GM10266 (cell line): ENCODE measurements around the gene GALNT10.

ENCODE experiments used
- DNase-seq: peaks from one replicate; pipeline ENCODE4 v3.0.0; 2012; ENCODE audit errors: extremely low spot score
- CTCF ChIP-seq: IDR thresholded peaks from 2 replicates; pipeline ENCODE4 v1.5.1; 2012; ENCODE audit warnings: mild to moderate bottlenecking, low read depth; ENCODE audit not compliant: control insufficient read depth, insufficient read depth; ENCODE audit errors: missing control alignments

GALNT10 gene

DNA sequence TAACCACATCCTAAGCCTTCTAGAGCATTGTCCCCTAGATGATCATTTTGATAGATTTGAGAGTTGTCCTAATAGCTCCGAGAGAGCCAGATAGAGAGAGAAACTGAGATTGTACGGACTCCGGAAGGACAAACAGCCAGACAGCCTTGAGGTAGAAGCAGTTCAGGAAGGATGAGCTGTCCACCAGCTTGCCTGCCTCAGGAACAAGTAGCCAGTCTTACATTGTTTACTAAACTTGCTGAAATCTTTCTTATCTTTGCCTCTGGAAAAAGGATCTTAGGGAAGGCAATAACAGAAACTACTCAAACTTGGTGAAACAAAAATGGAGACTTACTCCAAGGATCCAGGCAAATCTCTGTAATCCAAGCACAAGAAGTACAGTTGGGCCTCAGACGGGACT, 216.3 kb downstream of the GALNT10 start:
- no peak for TF ChIP-seq CTCF
- no peak for DNase-seq

GRCh38 chr5:154408811-154409210, 218.3 kb downstream of the GALNT10 start:
- no peak for DNase-seq
- TF ChIP-seq CTCF, result no peak

DNA sequence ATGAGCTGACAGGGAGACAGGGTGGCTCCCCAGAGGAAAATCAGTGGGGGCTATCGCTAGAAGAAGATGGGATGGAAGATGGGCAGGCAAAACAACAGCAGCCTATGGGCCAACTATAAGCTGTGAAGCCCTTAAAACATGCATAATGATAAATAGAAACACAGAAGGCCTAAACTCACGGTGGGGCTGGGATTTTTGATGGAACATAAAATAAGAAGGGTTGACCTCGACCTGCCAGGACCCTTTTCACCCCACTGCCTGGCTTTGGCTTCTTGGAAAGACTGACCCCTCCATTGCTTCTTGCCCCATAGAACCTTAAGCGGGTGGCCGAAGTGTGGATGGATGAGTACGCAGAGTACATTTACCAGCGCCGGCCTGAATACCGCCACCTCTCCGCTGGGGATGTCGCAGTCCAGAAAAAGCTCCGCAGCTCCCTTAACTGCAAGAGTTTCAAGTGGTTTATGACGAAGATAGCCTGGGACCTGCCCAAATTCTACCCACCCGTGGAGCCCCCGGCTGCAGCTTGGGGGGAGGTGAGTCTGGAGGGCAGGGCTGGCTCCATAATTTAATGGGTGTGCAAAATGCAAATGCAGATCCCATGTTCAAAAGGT, 218.8 kb downstream of the GALNT10 start:
- TF ChIP-seq CTCF, result no peak

DNA sequence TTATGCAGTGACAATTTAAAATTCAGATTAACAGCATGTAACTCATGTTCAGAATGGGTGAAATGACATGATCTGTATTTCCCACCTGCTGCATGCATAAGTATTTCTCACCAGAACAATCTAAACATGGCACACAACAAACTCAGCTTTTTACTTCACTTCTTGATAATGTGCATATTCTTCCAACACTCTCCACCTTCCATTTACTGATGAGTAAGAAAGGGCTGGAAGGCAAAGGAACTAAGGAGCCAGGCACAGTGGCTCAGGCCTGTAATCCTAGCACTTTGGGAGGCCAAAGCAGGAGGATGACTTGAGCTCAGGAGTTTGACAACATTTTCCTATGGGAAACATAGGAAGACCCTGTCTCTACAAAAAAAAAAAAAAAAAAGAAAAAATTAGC, 219.5 kb downstream of the GALNT10 start:
- TF ChIP-seq CTCF, result no peak
- no peak for DNase-seq

More for the DNA sequence above, 218.8 kb downstream of the GALNT10 start:
- DNase-seq, result no peak

- DNase-seq, result no peak
- TF ChIP-seq CTCF, result no peak
Measured at GRCh38 chr5:154410786-154411185, 220.3 kb downstream of the GALNT10 start.

DNA sequence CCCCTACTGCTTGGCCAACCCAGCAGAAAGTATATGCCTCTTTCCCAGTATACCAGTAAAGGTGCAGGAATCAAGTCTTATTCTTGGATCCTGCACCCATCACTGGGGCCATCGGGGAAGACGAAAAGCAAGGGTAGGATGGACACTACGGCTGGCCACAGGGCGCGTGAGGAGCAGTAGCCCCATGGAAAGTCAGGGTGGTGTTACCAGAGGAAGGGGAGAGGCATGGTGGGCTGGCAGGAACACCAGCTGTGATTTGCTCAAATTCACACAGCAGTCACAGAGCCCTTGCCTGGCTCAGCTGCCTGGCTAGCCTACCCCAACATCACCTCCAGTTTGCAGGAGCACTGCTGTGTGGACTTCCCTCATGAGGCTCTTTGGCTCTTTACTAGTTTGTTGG, 220.8 kb downstream of the GALNT10 start:
- no peak for DNase-seq
- TF ChIP-seq CTCF, result no peak

DNA sequence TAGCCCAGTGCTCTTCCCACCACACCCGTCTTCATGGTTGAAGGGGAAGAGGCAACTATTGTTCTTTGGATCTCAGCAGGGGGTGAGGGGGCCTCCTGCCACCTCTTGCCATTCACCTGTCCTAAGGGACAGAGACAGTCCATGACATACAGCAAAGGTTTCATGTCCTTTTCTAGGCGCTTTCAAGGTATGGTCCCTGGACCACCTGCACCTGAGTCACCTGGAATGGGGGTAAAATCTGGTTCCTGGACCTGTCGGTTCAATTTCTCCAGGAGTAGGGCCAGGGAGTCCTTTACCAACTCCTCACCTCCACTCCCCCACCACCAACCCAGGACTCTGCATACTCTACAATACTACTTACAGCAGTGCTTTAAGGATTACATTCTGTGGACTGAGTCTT, 221.8 kb downstream of the GALNT10 start:
- DNase-seq, result no peak
- no peak for TF ChIP-seq CTCF
